Uterus (tissue), 2 donors: Measurements from ENCODE around the gene TOX2.

Experiments
- POLR2A ChIP-seq, 2 donors: fragments of 450-650 bp; IDR thresholded peaks; one replicate each; pipeline ENCODE4 v1.6.1; 2016; ENCODE audit warnings: antibody characterized with exemption in 2 of 2, mild to moderate bottlenecking in 1 of 2, moderate library complexity in 1 of 2
- TF ChIP-seq, protein P1 (sequence below), 4 experiments: fragments of 200-600 bp in 2 of 4; fragments of 450-650 bp in 2 of 4; sonication (generic) in 2 of 4; IDR thresholded peaks; one replicate each; pipeline ENCODE4 v1.5.1; 2016 to 2019; ENCODE audit warnings: antibody characterized with exemption in 4 of 4, mild to moderate bottlenecking in 2 of 4, moderate library complexity in 1 of 4

GRCh38 chr20:43920797-43921196, 6.1 kb downstream of the TOX2 start:
- TF ChIP-seq POLR2A (IDR thresholded peaks at IDR 0.05): no peak
- TF ChIP-seq, protein P1, sequence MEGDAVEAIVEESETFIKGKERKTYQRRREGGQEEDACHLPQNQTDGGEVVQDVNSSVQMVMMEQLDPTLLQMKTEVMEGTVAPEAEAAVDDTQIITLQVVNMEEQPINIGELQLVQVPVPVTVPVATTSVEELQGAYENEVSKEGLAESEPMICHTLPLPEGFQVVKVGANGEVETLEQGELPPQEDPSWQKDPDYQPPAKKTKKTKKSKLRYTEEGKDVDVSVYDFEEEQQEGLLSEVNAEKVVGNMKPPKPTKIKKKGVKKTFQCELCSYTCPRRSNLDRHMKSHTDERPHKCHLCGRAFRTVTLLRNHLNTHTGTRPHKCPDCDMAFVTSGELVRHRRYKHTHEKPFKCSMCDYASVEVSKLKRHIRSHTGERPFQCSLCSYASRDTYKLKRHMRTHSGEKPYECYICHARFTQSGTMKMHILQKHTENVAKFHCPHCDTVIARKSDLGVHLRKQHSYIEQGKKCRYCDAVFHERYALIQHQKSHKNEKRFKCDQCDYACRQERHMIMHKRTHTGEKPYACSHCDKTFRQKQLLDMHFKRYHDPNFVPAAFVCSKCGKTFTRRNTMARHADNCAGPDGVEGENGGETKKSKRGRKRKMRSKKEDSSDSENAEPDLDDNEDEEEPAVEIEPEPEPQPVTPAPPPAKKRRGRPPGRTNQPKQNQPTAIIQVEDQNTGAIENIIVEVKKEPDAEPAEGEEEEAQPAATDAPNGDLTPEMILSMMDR (IDR thresholded peaks at IDR 0.05): no peak
